ENCODE results near the gene ECT2.

DNA sequence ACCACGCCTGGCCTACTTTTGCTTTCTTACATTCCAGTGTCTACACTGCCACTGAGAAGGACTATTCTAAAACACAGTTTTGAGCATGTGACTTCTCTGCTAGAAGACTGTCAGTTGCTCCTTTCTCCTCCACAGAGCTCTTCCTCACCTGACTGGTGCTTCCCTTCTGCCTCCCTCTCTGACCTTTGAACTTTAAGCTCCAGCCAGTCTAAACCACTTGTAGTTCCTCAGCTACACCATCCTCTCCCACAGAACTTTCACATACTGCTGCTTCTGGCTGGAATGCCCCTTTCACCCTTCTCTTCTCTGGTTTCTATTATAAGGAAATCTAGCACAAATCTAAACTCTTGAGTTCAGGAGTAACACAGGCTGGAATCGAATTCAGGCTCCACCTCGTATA lies 48.8 kb upstream of the ECT2 start:
- TF ChIP-seq, protein P1, sequence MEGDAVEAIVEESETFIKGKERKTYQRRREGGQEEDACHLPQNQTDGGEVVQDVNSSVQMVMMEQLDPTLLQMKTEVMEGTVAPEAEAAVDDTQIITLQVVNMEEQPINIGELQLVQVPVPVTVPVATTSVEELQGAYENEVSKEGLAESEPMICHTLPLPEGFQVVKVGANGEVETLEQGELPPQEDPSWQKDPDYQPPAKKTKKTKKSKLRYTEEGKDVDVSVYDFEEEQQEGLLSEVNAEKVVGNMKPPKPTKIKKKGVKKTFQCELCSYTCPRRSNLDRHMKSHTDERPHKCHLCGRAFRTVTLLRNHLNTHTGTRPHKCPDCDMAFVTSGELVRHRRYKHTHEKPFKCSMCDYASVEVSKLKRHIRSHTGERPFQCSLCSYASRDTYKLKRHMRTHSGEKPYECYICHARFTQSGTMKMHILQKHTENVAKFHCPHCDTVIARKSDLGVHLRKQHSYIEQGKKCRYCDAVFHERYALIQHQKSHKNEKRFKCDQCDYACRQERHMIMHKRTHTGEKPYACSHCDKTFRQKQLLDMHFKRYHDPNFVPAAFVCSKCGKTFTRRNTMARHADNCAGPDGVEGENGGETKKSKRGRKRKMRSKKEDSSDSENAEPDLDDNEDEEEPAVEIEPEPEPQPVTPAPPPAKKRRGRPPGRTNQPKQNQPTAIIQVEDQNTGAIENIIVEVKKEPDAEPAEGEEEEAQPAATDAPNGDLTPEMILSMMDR (conservative IDR thresholded peaks at IDR 0.05 in 1 of 2, IDR thresholded peaks at IDR 0.05 in 1 of 2; ENCODE audit: extremely low read depth in 1 of 2, insufficient read depth in 1 of 2, low read depth in 1 of 2, low read length in 2 of 2) = no peak
- TF ChIP-seq EZH2 (IDR thresholded peaks at IDR 0.05; ENCODE audit: borderline replicate concordance, low read length) = no peak

All from mammary epithelial cell (primary cell).